Measurements from ENCODE around the gene AS3MT. TPM values are rescaled to one million over a fixed set of nuclear protein-coding genes. Genes with fewer than 3 reads are reported as not detected.

The AS3MT gene, protein sequence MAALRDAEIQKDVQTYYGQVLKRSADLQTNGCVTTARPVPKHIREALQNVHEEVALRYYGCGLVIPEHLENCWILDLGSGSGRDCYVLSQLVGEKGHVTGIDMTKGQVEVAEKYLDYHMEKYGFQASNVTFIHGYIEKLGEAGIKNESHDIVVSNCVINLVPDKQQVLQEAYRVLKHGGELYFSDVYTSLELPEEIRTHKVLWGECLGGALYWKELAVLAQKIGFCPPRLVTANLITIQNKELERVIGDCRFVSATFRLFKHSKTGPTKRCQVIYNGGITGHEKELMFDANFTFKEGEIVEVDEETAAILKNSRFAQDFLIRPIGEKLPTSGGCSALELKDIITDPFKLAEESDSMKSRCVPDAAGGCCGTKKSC
- 1.2 and 1.8 TPM in 2 replicates for total RNA-seq

DNA sequence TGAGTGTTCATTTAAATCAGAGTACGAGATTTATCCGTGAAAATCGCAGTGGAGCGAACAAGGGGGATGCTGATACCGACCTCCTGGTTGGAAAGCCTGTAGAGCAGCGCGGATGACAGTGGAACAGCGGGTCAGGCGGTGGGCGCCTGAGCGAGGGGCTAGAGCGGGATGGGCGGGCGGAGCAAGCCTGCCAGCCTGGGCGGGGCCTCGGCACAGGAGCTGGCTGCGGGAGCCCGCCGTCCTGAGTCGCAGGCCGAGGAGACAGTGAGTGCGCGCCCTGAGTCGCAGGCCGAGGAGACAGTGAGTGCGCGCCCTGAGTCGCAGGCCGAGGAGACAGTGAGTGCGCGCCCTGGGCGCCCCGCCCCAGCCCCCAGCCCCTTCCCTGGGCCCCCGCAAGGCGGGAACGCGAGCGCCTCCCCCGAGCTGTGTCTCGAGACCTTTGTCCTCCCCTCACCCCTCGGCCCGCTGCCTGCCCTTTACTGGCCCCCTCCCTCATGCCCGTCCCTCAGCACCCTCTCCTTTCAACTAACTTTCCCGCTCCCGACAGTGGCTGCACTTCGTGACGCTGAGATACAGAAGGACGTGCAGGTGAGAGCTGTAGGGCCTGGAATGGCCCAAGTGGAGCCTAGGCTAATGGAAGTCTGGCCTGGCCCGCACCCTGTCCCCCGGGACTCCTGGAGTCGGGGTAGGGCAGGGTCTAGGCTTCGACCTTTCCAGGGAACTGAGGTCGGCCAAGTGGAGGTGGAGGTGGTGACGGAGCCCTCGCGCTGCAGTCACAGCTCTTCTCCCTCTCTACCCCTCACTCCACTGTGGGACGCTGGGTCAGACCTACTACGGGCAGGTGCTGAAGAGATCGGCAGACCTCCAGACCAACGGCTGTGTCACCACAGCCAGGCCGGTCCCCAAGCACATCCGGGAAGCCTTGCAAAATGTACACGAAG lies at the start of gene AS3MT:
Gene AS3MT, plus strand, starts transcription at position 213 of the 941 bp plus-strand sequence. Its CDS starts 123 bp downstream, at position 336.

DNA sequence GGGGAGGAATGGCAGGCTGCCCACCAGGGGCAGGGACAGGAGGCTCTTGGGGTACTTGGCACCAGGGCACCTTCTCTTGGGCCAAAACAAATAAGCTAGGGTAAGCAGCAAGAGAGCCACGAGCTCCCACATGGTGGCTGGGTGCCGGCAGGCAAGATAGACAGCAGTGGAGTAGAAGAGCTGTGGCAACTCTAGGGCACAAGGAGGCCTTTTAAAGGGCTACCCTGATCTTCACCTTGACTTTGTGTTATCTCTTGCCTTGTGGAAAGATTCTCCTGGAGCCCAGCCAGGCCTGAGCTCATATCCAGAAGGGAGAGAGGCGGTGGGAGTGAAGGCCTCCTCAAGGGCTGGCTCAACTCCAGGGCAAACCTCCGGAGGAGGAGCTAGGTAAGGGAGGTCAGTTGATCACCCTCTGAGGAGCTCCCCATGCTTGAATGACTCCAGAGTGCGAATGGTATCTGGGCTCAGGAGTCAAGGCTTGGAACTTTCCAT lies 32.0 kb upstream of the AS3MT start, which contains the start of gene CYP17A1:
Gene CYP17A1, minus strand, starts transcription at position 184 of the 492 bp plus-strand sequence. Its CDS starts 52 bp downstream, at position 132.

DNA sequence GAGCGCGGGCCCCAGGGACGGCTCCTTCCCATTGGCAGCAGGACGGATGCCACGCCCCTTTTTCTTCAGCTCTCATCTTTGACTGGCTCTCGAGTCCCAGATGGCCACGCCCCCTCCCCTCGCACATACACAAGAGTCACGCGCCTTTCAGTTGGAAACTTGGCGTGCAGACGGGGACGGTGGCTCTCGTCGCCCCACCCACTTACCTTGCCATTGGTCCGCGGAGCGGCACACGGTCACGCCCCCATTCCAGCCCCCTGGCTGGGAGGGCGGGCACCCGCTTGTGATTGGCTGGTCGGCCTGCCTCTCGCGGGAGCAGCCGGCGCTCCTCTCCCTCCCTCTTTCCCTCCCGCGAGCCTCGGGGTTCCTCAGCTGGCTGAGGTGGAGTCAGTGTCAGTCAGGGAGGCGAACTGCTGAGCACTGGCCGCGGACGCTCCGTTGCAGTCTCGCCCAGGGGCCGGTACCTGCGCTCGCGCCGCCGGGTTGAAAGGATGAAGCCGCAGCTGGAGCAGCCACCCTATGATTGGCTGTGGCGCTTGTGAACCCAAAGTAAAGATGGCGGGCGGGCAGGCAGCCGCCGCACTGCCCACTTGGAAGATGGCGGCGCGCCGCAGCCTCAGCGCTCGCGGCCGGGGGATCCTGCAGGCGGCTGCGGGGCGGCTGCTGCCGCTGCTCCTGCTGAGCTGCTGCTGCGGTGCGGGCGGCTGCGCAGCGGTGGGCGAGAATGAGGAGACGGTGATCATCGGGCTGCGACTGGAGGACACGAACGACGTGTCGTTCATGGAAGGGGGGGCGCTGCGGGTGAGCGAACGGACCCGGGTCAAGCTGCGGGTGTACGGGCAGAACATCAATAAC lies 48.9 kb downstream of the AS3MT start, which contains the start of gene CNNM2:
Gene CNNM2, plus strand, starts transcription at position 333 of the 855 bp plus-strand sequence. Its CDS starts 187 bp downstream, at position 520.

Small RNA genes lying within 50 kb of the gene (small RNA-seq; reads per million reads assigned to genes)
- gene AS3MT: not detected
- not detected for gene RF00026

Other genes with a start within 250 kb of the AS3MT start
- 64.7 and 102 TPM in 2 replicates for gene TRIM8, start 225.0 kb upstream of the AS3MT start, total RNA-seq
- gene ARL3, start 155.1 kb upstream of the AS3MT start, total RNA-seq: 5.5 and 6.6 TPM in 2 replicates
- 9.6 TPM in 2 replicates for gene SFXN2, start 154.8 kb upstream of the AS3MT start, total RNA-seq
- 32.3 and 34.4 TPM in 2 replicates for gene WBP1L, start 125.5 kb upstream of the AS3MT start, total RNA-seq
- gene CYP17A1, start 32.1 kb upstream of the AS3MT start, total RNA-seq: not detected in 2 replicates
- 13.9 and 18.4 TPM in 2 replicates for gene BORCS7, start 15.2 kb upstream of the AS3MT start, total RNA-seq
- 4.8 and 6.3 TPM in 2 replicates for gene CNNM2, start 48.8 kb downstream of the AS3MT start, total RNA-seq

All from subcutaneous preadipocyte (primary cell).